HG03060 (cell line): ENCODE data around the gene PITX1.
"Not testable (repeated sequence)": the region's sequence is repeated elsewhere in the genome, so short reads cannot be mapped to it uniquely, and the experiment has no call there.

Experiments
- ATAC-seq: cut with Tn5 transposase; IDR thresholded peaks from one replicate; pipeline ENCODE4 v1.9.1; 2021; ENCODE audit warnings: low read depth, moderate number of reproducible peaks; ENCODE audit not compliant: unreplicated experiment

The PITX1 gene

GRCh38 chr5:135033901-135034235, at the start of gene PITX1:
TSS of gene PITX1 (minus strand) at chr5:135034228. CDS start at chr5:135033881, 347 bp downstream.
- no peak for ATAC-seq

- ATAC-seq, result not testable (repeated sequence)
Observed at GRCh38 chr5:135083334-135083733, 49.3 kb upstream of the PITX1 start.

GRCh38 chr5:135081240-135081639, 47.2 kb upstream of the PITX1 start:
- ATAC-seq, result no peak

DNA sequence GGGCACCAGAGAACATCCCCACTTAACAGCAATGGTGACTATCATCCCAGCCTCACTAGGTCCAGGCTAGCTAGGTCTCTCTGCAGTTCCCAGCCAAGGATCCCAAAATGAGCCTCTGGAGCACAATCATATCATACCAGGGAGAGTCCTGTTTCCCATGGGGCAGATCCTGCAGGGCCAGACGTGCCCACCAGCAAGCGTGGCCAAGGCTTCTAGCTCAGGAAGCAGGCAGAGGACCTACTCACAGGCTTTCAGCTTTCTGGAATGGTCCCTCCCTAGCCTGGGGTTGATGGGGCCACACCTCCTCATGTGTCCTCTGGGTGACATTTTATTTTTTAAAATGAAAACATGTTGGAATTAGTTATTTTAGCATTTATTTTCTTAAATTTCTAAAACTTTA, 45.7 kb upstream of the PITX1 start:
- ATAC-seq, result no peak

GRCh38 chr5:135079099-135079681, 45.2 kb upstream of the PITX1 start:
- ATAC-seq, result no peak

DNA sequence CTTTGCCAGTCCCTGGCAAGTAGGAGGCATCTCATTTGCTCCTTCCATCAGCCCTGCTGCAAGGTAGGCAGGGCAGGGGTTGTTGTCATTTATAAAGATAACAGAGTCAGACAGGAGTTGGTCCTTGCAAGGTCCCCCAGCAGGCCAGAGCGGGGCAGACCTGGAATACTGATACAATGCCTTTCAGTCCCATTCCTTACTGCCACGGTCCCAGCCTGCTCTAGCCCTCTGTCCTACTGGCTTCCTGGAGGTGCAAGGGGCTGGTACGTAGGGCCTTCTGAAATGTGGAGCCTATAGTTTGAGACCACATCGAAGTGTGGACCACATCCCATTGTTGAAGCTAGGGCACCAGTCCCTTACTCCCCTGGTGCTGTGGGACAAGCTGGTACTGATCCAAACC, 42.8 kb upstream of the PITX1 start:
- no peak for ATAC-seq

DNA sequence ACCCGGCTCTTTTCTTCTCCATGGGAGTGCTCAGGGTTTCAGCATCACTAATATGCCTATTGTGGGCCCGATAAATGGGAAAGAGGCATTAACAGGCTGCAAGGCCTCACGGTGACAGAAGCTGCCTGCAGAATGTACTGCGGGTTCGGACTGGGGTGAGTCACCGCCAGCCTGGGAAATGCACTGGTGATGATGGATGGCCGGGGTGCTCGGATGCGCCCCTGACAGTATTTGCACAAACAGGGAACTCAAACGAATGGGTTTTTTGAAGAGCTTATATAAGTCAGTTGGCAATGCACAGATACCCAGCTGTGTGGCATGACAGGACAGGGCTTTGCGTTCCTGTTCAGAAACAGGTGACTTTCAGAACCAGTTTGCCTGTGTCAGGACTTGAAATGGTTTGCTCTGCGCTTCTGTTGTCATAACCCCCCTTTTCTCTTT, 42.0 kb upstream of the PITX1 start:
- ATAC-seq, result no peak

- ATAC-seq, result no peak
Observed at GRCh38 chr5:135075621-135076020, 41.6 kb upstream of the PITX1 start.

DNA sequence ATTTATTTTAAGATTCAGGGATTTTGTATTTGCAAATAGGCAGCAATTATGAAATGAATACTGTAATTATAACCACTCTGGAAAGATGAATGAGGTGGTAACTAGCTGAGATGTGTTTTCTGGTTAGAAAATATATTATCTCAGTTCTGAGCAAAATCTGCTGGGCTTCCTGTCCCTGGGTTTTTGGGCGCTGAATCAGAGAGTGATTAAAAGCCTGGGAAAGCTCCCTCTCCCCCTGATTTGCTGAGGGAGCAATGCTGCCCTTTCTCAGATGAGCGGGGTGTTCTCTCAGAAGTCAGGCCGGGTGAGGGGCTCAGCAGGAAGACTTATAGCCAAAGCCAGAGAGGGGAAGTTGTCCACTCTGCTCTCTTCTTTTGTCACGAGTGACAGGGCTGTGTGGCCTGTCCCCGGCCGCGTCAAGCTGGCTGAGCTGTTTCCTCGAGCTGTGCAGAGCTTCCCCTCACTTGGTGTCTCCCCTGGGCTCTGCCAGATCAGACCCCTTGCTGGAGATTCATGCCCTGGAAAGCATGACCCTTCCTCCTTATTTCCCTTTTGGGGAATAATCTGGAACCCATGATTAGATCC, 39.8 kb upstream of the PITX1 start:
- ATAC-seq, result no peak

- ATAC-seq, result no peak
Observed at GRCh38 chr5:135072387-135073281, 38.6 kb upstream of the PITX1 start.

DNA sequence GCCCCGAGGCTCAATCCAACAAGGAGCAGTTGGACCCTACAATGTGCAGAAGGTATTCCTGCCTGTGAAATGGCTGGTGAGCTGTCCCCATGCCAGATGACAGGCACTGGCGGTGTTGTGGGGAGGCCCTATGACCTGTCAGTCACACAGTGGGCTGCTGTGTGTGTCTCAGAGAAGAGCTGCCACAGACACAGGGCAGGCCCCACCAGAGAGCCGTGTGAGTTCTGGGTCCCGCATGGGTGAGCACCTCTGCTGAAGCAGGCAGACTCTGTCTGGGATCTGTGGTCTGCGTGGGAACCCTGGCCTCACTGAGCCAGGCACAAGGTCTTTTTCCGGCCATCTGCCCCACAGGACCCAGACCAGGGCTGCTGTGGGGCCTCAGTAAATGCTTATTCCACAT, 37.3 kb upstream of the PITX1 start:
- no peak for ATAC-seq

- ATAC-seq, result no peak
Observed at GRCh38 chr5:135069895-135070657, 36.0 kb upstream of the PITX1 start.

DNA sequence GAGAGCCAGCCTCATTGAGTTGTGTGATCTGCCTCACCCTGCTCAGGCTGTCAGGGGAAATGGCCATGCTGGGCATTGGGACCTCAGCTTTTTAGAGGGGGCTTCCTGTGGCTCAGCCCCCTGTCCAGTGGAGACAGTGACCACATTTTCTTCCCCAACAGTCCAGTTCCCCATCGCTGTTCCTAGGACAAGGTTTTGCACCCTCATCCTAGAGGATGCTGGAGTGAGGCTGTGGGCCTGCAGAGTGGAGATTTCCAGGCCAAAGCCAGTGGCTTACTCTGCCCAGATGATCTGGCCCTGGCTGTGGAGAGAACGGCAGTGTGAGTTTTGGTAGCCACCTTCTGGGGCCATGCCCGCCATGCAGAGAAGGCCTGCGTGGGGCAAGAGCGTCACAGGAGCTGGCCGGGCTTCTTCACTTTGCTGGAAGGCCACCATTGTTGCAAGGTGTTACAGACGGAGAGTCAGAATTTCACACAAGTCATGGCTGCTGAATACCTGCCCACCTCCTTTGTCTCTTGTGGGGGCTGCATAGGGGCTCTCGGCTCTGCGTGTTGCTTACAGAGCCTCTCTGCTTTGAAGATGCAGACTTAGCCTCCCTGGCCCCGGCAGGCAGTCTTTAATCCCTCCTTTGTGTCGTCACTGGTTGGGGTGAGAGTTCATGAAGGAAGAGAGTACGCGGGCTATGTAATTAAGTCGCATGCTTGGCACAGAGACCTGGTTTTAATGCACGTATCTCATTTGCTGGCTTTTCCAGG, 35.2 kb upstream of the PITX1 start:
- no peak for ATAC-seq

- ATAC-seq, result no peak
Observed at GRCh38 chr5:135067587-135067986, 33.6 kb upstream of the PITX1 start.

DNA sequence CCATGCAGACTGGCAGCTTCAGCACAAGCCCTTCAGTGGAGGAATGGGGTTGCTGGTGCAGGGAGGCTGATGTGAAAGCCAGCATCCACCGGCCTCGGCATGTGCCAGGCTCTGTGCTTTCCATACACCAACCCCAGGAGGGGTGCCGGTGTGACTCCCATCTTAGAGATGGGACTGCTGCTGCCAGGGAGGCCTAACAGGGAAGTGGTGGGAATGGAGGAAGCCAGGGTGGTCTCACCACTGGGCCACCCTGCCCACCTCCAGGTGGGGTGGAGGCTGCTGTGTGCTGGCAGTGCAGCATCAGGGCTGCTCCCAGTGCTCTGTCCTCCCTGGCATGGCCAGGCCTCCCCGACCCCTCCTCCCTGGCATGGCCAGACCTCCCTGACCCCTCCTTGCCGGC, 32.8 kb upstream of the PITX1 start:
- no peak for ATAC-seq

DNA sequence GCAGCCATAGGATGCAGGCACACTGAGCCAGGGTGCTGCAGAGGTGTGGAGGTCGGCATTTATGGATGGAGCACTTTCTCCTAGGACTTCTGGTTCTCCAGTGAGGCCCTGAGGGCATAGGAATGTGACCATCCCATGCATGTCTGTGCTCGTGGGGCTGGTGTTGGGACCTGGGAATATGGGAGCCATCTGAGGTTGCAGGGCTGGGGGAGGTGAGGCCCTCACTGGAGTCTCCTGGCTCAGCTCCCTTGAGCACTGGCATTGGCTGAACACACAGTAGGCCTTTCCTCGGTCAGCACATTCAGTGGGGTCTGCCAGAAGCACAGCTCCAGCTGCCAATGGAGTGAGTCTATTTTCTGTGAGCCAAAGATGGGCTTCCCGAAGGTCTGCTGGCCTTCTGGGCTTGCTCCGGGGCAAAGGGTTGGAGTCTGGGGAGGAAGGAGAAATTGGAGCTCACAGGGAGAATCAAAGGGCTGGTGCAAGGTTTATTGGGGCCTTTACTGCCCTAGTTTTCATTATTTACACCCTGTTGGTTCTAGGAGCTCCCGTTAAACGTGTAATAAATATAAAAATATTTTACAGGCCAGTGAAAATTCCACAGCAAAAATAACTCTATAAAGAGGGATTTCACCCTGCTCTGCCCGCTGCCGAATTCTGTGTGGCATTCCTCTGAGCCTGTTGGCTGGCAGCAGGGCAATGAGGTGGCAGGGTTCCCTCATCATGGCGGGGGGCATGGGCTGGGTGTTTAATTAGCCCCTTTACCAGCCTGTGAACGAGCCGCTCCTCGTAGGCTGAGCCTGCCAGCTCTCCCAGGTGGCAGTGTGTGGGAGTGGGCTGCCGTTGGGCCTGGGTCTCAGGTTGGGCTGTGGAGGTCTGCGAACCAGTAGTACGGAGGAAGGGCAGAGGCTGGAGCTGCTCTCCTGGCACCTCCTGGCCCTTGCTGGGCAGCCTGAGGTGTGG, 31.6 kb upstream of the PITX1 start:
- ATAC-seq, result no peak

GRCh38 chr5:135064235-135064570, 30.2 kb upstream of the PITX1 start:
- ATAC-seq, result no peak

- ATAC-seq, result no peak
Observed at GRCh38 chr5:135063511-135064234, 29.6 kb upstream of the PITX1 start.

DNA sequence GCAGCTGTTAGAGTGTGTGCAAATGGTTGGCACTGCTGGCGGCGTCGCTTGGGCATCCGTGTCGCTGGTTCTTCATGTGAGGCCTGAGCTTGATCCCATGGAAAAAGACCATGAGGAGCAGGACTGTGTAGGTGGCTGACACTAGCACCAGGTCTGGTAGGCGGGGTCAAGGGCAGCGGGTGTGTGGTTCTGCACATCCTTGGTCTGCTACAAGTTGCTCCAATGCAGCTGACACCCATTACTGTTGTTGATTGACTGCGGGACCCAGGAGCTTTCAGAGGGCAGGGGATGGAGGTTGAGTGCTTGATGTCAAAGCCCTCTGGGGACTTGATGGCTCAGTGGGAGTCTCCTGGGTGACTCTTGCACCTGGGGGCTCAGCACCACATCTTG, 29.0 kb upstream of the PITX1 start:
- ATAC-seq, result no peak
